K562 (cell line): ENCODE results near the gene PDK1. TPM values are rescaled to one million over a fixed set of nuclear protein-coding genes. Genes with fewer than 3 reads are reported as not detected.

Source experiments
- ARID4B ChIP-seq: sonication (generic); formaldehyde crosslinking; IDR thresholded peaks from 2 replicates; pipeline ENCODE4 v1.8.0; 2022; ENCODE audit warnings: mild to moderate bottlenecking, missing genetic modification reagents
- POU5F1 ChIP-seq: fragments of 150-350 bp; IDR thresholded peaks from 2 replicates; pipeline ENCODE4 v1.6.1; 2014; ENCODE audit warnings: borderline replicate concordance, low read length, low read depth, mild to moderate bottlenecking; ENCODE audit not compliant: partially characterized antibody
- REST ChIP-seq, 2 experiments: fragments of 450-650 bp; formaldehyde crosslinking in 1 of 2; IDR thresholded peaks; 2 replicates each; pipeline versions ENCODE4 v1.4.0 to v1.6.1; 2014 to 2020; ENCODE audit warnings: mild to moderate bottlenecking in 2 of 2, borderline replicate concordance in 1 of 2, low read depth in 1 of 2
- SRF ChIP-seq, 2 experiments: fragments of 250-450, 450-650 bp in 1 of 2; sonication (Bioruptor Pico) in 1 of 2; sonication (generic) in 1 of 2; formaldehyde crosslinking; IDR thresholded peaks; 2 replicates each; pipeline versions ENCODE4 v1.5.0 to v1.5.1; 2020 to 2022; ENCODE audit warnings: mild to moderate bottlenecking in 1 of 2, missing genetic modification reagents in 1 of 2
- U2AF1 ChIP-seq: fragments of 200-400 bp; formaldehyde crosslinking; optimal IDR thresholded peaks from 2 replicates; pipeline ENCODE3; 2017; ENCODE audit warnings: mild to moderate bottlenecking, low read depth, low read length, moderate library complexity
- ZHX1 ChIP-seq: fragments of 150-350 bp; conservative IDR thresholded peaks from 2 replicates; pipeline ENCODE4 v1.6.1; 2014; ENCODE audit warnings: low read length
- polyA plus RNA-seq, 8 experiments: library from polyadenylated mRNA; depleted of rRNA in 4 of 8; stranded (reverse) in 5 of 8; unstranded in 3 of 8; fragments of >200 nt; fragmentation: Nextera tagmentation in 2 of 8; fragmentation: Illumina TruSeq in 1 of 8; extraction: Ambion mirVana in 2 of 8; extraction: Trizol in 1 of 8; gene quantifications; 2 replicates each; pipeline versions ENCODE4 v1.2.1 to v1.2.3, GENCODE V29; 2011 to 2014; ENCODE audit warnings: inconsistent platforms in 1 of 8, missing spikeins in 1 of 8
- total RNA-seq, 7 experiments: library from RNA; depleted of rRNA in 6 of 7; stranded (reverse); fragments of >200 nt in 6 of 7; fragmentation: Illumina TruSeq in 2 of 7; extraction: Trizol in 2 of 7; gene quantifications; 2 replicates each; pipeline versions ENCODE4 v1.2.1 to v1.2.3, GENCODE V29; 2011 to 2021; ENCODE audit warnings: low replicate concordance in 1 of 7

PDK1 gene
- total and polyA plus RNA-seq, 9 of the 15 experiments (the other 6 are each of a cell fraction or from before 2014, with no cell fraction given) = 3.5 to 176 (median 13.9) TPM

GRCh38 chr2:172635548-172635947 is 79.7 kb downstream of the PDK1 start (continued):
- TF ChIP-seq REST (IDR thresholded peaks at IDR 0.05; ENCODE audit: borderline replicate concordance) = no peak
- TF ChIP-seq REST (CRISPR knock-in tag; IDR thresholded peaks at IDR 0.05; ENCODE audit: low read depth) = no peak
- TF ChIP-seq ARID4B (CRISPR knock-in tag) = no peak
- TF ChIP-seq POU5F1 = no peak
- no peak for TF ChIP-seq SRF (CRISPR knock-in tag; IDR thresholded peaks at IDR 0.05)
- TF ChIP-seq U2AF1 = no peak
- no peak for TF ChIP-seq ZHX1
